LNCAP (cell line): ENCODE measurements around the gene DTNBP1.

ENCODE experiments used
- CTCF ChIP-seq: fragments of 450-650 bp; IDR thresholded peaks from 2 replicates; pipeline ENCODE4 v1.5.1; 2017; ENCODE audit warnings: mild to moderate bottlenecking

Gene DTNBP1

GRCh38 chr6:15662326-15663129, at the start of gene DTNBP1:
Gene DTNBP1 (minus strand): TSS chr6:15663028. CDS start chr6:15662869, 159 bp downstream.
- TF ChIP-seq CTCF: no peak

GRCh38 chr6:15709651-15710269, 46.9 kb upstream of the DTNBP1 start:
- TF ChIP-seq CTCF: no peak

- TF ChIP-seq CTCF: no peak
Measured at GRCh38 chr6:15708231-15708630, 45.4 kb upstream of the DTNBP1 start.

DNA sequence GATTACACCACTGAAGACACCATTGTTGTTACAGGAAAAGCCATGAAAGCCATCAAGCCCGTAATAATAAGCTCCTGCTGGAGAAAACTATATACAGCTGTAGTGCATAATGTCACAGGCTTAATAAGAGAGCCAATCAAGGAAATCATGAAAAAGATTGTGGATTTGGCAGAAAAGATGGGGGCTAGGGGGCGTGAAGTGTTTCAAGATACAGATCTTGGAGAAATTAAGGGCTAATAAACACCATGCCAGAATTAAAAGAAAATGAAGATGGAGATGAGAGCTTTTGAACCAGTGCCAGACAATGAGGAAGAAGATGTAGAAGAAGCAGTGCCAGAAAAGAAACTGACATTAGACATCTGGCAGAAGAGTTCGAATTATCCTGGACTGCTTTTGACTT, 43.2 kb upstream of the DTNBP1 start:
- no peak for TF ChIP-seq CTCF

GRCh38 chr6:15698471-15698870, 35.6 kb upstream of the DTNBP1 start:
- no peak for TF ChIP-seq CTCF

DNA sequence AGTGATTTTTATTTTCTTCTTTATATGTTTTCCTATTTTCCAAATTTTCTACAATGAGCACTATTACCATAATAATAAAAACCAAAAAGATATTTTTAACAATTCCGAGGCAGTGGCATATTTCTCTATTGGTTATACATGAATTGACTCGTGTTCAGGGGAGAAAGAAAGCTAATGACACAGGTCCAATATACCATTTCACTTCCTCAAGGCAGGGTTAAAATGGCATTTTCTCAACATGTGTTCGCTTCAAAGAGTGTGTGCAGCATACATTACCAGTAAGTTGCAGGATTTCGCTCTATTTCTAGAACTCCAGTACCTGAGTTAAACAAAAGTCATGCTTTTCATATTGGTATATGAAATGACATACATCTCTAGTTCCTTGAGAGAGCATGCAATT, 35.1 kb upstream of the DTNBP1 start:
- TF ChIP-seq CTCF: no peak

- peak; percentile 98 for TF ChIP-seq CTCF
Measured at GRCh38 chr6:15691250-15691869, 28.5 kb upstream of the DTNBP1 start.
